Measurements from ENCODE around the gene MAGI2. TPM values are rescaled to one million over a fixed set of nuclear protein-coding genes. Genes with fewer than 3 reads are reported as not detected.

MAGI2 gene
- total and polyA plus RNA-seq, 2 of the 13 experiments (the other 11 are each of a cell fraction or from before 2014, with no cell fraction given) = 1.5 to 3.8 TPM

GRCh38 chr7:78327718-78328117 lies 1125.7 kb downstream of the MAGI2 start:
- DNase-seq (ENCODE audit: low spot score) = no peak

More at GRCh38 chr7:78327718-78328117, 1125.7 kb downstream of the MAGI2 start:
- no peak overlapping the region for H3K4me2 ChIP-seq (ENCODE audit: low read depth, low read length)
- no peak overlapping the region for H3K27ac ChIP-seq (ENCODE audit: extremely low read length, insufficient read depth, low read length)
- H3K27me3 ChIP-seq (ENCODE audit: control insufficient read depth in 1 of 2, insufficient read depth in 2 of 2, low read length in 2 of 2) = no peaks in the 10 kb centered on the region
- H3K9me3 ChIP-seq (ENCODE audit: low read length) = no peaks in the 10 kb centered on the region
- ATAC-seq (no peak), FAIRE-seq (no peak)
- H4K20me1 ChIP-seq (ENCODE audit: insufficient read depth, low read length) = no peaks in the 10 kb centered on the region
- H3K9ac ChIP-seq (ENCODE audit: insufficient read depth, low read depth, low read length) = no peak overlapping the region
- intact Hi-C loops (cut with micrococcal nuclease; ENCODE audit: unreplicated experiment) (no loop called here), in situ Hi-C loops (cut with HindIII; ENCODE audit: extremely low pct_ligation_motif_present, low pct_unique_long_range_greater_than_20kb) (no loop called here)
- TF ChIP-seq ZNF280D (CRISPR knock-in tag; IDR thresholded peaks at IDR 0.05) = no peak
- no peak for TF ChIP-seq ZNF18 (CRISPR knock-in tag; IDR thresholded peaks at IDR 0.05; ENCODE audit: insufficient replicate concordance)
- TF ChIP-seq POGZ (CRISPR knock-in tag; IDR thresholded peaks at IDR 0.05) = no peak
- no peak for TF ChIP-seq CREB3 (CRISPR knock-in tag; IDR thresholded peaks at IDR 0.05)
- no peak for TF ChIP-seq AFF4 (CRISPR knock-in tag; IDR thresholded peaks at IDR 0.05)
- TF ChIP-seq CAMTA2 (CRISPR knock-in tag; IDR thresholded peaks at IDR 0.05; ENCODE audit: borderline replicate concordance) = no peak
- no peak for TF ChIP-seq NFYC (CRISPR knock-in tag; IDR thresholded peaks at IDR 0.05)
- no peaks in the 10 kb centered on the region for H3K79me2 ChIP-seq (ENCODE audit: insufficient read depth, low read length)
- H3K36me3 ChIP-seq (replicated peaks in 1 of 2; ENCODE audit: control insufficient read depth in 1 of 2, insufficient read depth in 2 of 2, low read length in 2 of 2) = no peaks in the 10 kb centered on the region
- WGBS (ENCODE audit: low lambda C conversion rate) = 0% methylated on average over 1 of the region's 1 CpG
- no TSS peak for BruUV-seq (replicated peaks)
- no peak overlapping the region for H3K4me3 ChIP-seq (replicated peaks in 1 of 3; ENCODE audit: insufficient read depth in 1 of 3, low read depth in 2 of 3, low read length in 3 of 3)
- CTCF ChIA-PET (ENCODE audit: low intra/inter-chr PET ratio, low total read pairs) = no interaction called here
- H2AFZ ChIP-seq (ENCODE audit: low read length) = no peak overlapping the region
- POLR2A ChIA-PET = no interaction called here
- H3K4me1 ChIP-seq (ENCODE audit: insufficient read depth, low read length) = no peaks in the 10 kb centered on the region
